NCI-H526 (cell line): ENCODE measurements around the gene PRKCH.
A peak's percentile ranks its signal among the peaks of the same experiment; 100 is the strongest.

Source experiments
- DNase-seq, 2 experiments: peaks; one replicate each; lab custom pipeline; 2025; lab: John Stamatoyannopoulos, UW

Gene PRKCH

GRCh38 chr14:61429316-61429715 lies 107.9 kb downstream of the PRKCH start:
- peak in 1 of 2 experiments; percentile 14 for DNase-seq

DNA sequence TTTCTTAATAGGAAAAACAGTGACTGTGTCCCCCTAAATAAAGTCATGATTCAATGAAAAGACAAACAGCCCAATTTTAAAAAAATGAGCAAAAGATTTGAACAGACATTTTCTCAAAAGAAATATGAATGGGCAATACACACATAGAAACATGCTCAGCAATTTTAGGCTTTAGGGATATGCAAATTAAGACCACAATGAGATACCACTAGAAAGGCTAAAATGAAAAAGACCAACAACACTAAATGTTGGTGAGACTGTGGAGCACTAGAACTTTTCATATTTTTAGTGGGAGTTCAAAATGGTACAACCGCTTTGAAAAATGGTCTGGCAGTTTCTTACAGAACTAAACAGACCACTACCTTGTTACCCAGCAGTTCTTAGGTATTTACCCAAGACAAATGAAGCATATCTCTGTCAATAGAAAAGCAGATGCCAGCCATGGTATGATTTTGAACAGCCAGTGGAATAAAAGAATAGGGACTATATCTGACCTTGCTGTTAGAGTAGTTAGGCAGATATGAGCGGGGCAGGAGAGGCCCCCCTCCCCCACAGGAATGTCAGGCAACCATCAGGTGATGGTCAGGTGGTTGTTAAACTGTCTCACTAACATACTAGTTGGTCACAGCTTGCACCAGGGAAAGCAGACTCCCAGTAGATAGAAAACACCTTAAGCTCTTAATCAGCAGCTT lies 108.8 kb downstream of the PRKCH start:
- DNase-seq: peak; percentile 84 to 86

GRCh38 chr14:61433169-61433568 lies 111.8 kb downstream of the PRKCH start:
- no peak for DNase-seq

GRCh38 chr14:61433828-61434227 lies 112.4 kb downstream of the PRKCH start:
- no peak for DNase-seq

DNA sequence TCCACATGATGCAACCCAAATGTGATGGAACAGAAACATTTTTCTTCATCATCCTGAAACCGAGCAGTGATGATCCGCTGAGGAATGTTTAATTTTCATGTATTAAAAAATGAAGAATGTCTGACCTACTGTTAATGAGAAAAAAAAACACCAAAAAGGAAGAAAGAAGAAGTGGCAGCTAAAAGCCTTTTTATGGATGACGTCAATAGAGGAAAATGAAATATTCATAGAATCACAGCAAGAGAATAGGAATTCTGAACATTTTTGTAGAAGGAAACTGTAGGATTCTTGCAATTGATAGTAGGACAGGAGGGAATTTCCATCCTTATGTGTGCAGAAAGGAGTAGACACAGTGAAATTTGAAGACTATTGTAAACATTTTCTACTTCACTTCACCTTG lies 112.9 kb downstream of the PRKCH start:
- no peak for DNase-seq

- no peak for DNase-seq
Measured at GRCh38 chr14:61435563-61436337, 114.4 kb downstream of the PRKCH start.

DNA sequence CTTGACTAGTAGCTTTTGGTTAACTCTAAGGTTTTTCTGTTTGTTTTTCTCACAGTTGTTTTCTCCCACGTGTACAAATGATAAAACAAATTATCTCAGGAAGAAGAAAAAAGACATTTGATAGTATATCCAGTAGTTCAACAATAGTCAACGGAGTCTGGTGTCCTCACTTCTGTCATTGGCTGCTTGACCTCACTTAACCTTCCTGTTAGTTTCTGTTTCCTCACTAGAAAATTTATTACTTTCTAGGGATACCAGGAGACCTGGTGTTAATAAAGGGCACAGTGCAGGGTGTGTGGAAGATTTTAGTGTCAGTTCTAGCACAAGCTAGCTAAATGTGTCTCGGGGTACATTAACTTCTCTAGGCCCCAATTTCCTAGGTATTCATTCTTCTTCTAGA lies 116.0 kb downstream of the PRKCH start:
- DNase-seq: no peak

DNA sequence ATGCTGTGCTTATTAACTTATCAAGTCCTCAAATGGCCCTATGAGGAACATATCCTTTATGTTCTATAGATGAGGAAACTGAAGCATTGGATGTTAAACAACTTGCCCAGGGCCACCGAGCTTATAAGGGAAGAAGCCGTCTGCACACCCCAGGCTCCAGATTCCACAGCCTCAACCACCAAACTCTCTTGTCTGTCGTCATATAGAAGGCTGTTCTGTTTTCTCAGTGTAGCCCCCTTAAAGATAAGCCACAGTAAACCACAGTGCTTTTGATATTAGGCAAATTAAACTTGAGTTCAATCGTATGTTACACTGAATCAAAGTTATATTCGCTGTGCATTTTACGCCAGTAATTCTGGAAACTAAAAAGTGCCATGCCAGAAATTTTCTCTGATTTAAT lies 116.7 kb downstream of the PRKCH start:
- no peak for DNase-seq

- no peak for DNase-seq
Measured at GRCh38 chr14:61438497-61438859, 117.1 kb downstream of the PRKCH start.

DNA sequence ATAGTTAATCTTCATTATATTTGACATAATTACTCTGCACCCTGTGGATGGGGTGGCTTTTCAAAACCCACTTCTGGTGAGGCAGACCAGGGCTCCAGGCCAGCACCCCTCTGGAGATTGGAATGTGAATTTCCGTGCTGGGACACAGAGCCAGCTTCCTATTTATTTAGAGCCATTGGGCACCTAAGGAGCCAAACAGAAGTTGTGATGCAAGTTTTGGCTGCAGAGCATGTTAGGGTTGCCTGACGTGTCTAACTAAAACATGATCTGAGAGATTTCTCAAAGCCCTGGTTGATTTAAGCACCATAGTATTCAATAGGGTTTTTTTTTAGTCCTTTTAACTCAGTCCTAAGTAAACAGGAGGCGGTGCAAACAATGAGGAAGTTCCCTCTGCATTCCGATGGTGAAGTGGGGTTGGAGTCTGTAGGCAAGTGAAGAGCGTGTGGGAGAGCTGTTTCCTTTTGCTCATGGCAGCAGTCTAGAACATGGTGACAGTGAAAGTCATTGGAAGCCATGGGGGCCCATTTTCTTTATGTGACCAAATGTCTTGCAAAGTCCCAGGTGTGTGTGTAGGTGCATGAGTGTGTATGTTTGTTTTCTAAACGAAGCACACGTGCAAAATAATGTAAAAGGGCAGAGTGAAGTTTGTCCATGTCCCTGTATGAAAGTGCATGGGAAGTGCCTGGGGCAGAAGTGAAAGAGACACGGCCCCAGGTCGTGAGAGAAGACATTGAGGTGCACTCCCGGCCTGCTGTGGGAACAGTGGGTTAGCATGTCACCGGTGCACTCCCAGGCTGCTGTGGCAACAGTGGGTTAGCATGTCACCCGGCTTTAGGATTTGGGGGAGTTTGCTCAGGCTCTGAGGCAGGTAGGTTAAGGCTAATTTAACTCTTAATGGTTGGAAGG lies 117.7 kb downstream of the PRKCH start:
- DNase-seq: no peak

DNA sequence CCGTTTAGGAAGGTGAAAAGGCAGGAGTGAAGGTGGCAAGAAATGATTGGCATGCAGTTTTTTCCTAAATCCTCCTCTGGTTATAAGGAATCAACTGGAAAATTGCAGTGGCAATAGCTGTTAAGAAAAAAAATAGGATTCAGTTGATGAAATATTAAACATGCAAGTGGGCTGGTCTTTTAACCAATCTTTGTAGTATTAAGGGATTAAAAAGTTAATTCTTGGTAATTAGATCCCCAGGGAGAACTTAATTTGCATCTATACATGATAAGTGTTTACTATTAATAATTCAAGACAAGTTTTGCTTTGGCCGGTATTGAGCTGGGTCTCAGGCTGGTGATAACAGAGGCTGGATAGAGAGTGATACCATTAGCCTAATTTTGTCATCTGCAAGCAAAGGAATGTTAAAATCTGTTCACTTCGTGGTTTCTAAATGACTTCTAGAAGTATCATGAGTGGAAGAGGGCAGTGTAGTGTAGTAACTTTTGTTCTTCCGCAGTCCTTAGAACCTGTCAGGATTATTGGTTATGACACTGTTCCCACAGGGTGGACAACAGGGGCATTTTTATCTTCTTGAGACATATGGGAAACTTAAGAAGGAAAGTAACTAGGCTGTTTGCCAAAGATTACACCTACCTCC lies 118.5 kb downstream of the PRKCH start:
- no peak for DNase-seq

DNA sequence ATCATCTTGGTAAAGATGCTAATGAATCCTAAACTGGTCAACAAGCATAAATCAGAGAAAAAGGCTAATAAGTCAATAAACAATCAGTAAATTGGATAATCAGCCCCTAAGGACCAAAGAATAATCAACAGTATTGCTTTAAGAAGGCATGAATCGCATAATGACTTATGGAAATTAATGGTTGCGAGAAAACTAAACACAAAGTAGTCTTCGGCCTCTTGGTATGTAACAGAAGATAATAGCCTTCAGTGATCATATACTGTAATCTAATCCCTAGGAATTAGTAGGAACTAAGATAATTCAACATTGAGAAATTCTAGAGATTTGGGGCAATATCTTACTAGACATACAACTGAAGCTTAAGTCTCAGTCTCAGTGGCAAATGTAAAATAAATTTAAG lies 122.1 kb downstream of the PRKCH start:
- DNase-seq: no peak

GRCh38 chr14:61444215-61444768 lies 122.9 kb downstream of the PRKCH start:
- no peak for DNase-seq

DNA sequence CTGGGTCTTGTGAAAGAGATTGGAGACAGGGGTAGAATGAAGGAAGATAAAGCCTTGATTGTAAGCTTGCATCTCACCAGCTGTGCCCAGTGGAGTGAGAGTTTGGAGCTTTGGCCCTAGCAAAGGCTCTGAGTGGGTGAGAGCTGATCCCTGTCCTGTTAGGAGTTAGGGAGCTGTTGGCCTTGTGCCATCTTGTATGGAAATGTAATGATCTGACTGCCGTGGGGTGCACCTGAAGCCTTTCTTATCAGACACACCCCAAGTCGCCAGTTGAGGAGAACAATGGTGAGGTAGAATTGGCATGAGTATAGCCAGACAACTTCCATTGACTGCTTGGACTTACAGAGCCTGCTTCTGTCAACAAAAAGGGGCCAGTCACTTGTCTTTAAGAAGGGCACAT lies 130.1 kb downstream of the PRKCH start:
- DNase-seq: no peak

GRCh38 chr14:61451891-61452400 lies 130.6 kb downstream of the PRKCH start:
- no peak for DNase-seq

GRCh38 chr14:61452452-61452851 lies 131.1 kb downstream of the PRKCH start:
- DNase-seq: no peak

GRCh38 chr14:61453103-61453767 lies 131.9 kb downstream of the PRKCH start:
- DNase-seq: no peak

GRCh38 chr14:61454545-61454944 lies 133.2 kb downstream of the PRKCH start:
- no peak for DNase-seq

DNA sequence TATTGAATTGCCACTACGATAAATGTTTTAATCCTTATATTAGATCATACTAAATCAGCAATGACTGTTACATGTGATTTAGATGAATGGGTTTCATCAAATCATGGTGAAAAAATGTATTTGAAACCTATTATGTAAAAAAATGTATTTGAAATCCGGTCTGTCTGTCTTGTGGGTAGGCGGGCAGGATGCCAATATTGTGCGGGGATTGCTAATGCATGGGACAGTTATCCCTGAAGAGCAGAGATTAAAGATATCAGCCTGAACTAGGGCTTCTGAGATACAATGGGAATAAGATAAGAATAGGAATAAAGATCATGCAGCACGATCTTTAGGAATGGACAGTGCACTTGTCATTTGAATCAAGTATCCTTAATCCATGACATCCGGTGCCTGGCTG lies 134.0 kb downstream of the PRKCH start:
- no peak for DNase-seq

GRCh38 chr14:61456720-61457119 lies 135.3 kb downstream of the PRKCH start:
- peak; percentile 48 to 92 for DNase-seq

DNA sequence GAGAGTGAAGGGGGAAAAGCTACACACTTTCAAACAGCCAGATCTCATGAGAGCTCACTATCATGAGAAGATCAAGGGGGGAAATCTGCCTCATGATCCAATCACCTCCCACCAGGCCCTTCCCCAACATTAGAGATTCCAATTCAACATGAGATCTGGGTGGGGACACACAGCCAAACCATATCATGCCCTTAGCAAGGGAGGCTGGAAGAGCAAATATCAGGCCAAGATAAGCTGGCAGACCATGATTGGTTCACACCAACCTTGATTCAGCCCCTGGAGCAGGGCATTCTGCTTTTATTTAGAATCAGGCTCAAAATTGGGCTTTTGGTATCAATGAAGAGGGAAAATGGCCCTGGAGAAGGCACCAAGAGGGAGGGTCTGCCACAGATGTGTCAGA lies 137.4 kb downstream of the PRKCH start:
- no peak for DNase-seq
